ENCODE measurements around the gene IFT74.
A peak's percentile ranks its signal among the peaks of the same experiment; 100 is the strongest.

Gene IFT74

DNA sequence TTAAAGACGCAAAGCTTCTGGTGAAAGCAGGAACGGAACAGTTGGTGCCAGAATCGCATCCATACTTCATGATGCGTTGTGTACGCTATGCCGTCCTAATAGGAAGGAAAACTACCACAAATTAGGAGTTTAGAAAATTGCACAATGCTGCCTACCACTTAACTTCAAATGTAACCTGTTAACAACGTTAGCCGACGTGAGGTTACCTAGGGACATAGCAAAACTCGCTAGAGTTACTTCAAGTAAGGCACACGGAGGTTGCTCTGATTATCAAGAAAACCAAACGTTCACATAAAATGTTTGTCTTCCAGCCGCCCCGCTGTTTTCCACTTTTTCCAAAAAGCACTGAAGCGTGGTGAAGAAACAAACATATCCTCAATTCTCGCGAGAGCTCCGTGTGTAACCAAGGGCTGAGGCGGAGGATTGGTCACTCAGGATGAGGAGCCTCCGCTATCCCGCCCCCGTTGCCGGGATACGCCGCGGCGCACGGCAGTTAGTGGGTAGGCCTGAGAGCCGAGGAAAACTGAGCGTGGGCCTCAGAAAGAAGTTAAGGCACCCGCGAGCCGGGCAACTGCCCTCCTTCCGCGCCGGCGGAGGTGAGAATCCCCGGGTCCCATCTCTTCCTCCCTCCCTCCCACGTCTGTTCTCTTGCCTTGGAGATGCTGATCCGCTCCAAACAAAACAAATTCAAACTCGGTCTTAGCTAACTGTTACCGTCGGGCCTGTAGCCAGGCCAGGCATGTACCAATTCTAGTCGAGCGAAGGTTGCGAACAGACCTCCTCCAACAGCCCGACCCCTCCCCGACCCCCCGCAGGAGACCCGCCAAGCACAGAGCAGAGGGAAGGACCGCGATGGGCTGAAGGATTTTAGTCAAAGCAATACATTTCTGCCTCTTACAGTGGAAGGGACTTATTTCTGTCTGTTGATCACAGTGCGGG, at the start of gene IFT74:
IFT74 (plus strand) TSS at position 492 of the 939 bp plus-strand sequence. CDS start 5,556 bp downstream, outside the sequence.
- DNase-seq (ENCODE audit: low read depth in 4 of 4, low spot score in 1 of 4), result peak; percentile 81 to 90 (median 88)

DNA sequence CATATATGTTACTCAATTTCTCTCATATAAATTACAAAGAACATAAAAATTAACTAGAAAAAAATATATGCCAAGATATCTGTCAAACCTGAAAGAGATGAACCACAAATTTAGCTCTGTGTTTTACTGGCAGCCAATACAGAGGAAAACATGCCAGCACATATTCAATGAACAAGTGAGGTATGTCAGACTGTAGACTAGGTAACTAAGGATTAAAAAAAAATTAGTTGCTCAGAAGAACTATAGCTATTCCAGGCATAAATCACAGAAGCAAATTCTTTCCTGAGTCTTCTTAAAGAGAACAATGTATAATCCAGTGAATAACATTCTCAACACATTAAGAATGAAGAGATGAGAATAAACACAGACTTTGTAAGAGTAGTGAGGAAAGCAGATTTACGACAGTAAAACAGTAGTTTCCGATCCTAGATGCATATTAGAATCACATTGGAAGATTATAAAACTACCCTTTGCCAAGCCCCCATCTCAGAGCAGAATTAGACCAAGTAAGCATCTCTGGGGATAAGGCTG, 43.0 kb upstream of the IFT74 start:
- DNase-seq (ENCODE audit: low read depth in 4 of 4, low spot score in 1 of 4), result no peak

DNA sequence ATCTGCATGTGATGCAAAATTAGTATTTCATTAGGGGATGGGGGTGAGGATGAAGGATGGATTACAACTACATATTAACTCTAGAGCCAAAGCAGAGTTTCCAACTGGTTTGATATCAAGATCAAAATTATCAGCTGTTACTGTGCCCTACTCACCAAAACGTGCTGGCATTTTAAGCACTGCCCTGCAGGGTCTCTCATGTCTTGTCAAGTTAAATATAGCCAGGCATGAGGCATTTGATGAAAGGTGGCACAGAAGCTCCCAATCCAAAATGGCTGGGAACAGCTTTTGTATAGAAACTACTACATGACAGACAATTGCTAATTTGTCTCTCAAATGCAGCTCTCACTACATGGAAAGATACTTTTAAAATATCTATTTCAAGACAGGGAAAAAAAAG, 36.5 kb upstream of the IFT74 start:
- no peak for DNase-seq (ENCODE audit: low read depth in 4 of 4, low spot score in 1 of 4)

DNA sequence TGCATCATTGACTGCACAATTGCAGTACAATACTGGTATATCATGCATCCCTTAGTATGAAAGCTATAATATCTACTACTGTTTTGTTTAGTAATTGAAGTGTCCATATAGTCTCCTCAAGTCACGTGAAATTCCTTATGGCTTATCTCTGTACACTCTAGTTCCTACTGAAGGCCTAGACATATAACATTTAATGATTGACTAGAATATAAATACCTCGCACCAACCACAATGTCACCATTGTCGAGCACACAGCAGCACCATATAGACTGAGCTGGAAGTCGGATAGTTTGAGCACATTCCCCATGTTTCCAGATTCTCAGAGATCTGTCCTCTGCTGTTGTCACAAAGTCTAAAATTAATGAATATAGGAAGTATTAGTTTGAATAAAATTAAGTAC, 30.6 kb upstream of the IFT74 start:
- no peak for DNase-seq (ENCODE audit: low read depth in 4 of 4, low spot score in 1 of 4)

DNA sequence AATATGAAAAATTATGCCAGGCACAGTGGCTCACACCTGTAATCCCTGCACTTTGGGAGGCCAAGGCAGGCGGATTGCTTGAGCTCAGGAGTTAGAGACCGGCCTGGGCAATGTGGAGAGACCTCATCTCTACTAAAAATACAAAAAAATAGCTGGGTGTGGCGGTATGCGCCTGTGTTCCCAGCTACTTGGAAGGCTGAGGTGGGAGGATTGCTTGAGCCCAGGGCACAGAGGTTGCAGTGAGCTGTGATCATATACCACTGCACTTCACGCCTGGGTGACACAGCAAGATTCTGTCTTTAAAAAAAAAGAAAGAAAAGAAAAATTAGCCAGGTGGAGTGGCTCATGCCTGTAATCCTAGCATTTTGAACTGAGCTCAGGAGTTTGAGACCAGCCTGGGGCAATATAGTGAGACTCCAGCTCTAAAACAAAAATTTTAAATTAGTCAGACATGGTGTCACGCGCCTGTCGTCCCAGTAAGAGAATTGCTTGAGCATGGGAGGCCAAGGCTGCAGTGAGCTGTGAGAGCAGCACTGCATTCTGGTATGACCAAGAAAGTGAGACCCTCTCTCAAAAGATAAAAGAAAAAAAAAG, 27.2 kb upstream of the IFT74 start:
- no peak for DNase-seq (ENCODE audit: low read depth in 4 of 4, low spot score in 1 of 4)

DNA sequence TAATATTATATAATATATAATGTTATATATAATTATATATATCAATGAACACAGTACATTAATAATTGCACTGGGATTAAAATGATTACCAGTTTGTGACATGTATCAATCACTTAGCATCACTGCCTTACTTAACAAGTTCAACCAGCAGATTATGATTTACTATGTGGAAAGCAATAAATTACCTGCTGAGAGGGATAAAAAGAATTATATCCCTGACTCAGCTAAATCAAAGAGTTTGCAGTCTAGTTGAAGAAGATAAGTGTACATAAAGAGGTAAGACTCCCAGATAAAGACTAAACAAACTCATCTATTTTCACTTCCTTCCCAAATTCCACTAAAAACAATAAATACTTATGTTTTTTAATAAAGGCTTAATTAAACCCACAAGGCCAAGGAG, 20.4 kb upstream of the IFT74 start:
- DNase-seq (ENCODE audit: low read depth in 4 of 4, low spot score in 1 of 4), result no peak

DNA sequence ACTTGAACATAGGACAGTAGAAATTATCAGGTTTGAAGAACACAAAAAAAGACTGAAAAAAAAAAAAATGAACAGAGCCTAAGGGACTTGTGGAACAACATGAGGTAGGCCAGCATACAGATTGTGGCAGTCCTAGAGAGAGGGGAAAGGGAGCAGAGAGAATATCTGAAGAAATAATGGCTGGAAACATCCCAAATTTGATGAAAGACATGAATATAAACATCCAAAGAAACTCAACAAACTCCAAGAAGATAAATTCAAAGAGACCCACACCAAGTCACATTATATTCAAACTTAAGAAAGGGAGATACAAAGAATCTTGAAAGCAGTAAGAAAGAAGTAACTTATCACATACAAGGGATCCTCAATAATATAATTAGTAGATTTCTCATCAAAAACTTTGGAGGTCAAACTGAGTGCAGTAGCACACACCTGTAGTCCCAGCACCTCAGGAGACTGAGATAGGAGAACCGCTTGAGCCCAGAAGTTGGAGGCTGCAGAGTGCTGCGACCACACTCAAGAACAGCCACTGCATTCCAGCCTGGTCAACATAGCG, 18.3 kb upstream of the IFT74 start:
- no peak for DNase-seq (ENCODE audit: low read depth in 4 of 4, low spot score in 1 of 4)

DNA sequence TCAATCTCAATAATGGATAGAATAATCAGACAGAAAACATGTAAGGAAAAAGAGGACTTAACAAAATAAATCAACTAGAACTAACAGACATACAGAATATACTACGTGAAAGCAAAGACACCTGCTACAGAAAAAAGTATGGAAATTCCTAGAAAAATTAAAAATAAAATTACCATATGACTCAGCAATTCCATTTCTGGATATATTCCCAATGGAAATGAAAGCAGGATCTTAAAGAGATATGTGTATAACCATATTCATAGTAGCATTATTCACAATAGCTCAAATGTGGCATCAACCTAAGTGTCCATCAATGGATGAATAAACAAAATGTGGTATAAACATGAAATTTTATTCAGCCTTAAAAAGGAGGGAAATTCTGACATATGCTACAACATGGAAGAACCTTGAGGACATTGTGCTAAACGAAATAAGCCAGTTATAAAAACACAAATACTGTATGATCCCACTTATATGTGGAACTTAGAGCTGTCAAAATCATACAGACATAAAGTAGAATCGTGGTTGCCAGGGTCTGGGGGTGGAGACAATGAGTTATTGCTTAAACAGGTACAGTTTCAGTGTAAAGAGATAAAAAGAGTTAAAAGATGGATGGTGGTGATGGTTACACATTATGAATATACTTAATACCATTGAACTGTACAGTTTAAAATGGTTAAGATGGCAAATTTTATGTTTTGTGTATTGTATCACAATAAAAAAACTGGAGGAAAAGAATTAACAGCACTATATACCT, 16.1 kb upstream of the IFT74 start:
- no peak for DNase-seq (ENCODE audit: low read depth in 4 of 4, low spot score in 1 of 4)

DNA sequence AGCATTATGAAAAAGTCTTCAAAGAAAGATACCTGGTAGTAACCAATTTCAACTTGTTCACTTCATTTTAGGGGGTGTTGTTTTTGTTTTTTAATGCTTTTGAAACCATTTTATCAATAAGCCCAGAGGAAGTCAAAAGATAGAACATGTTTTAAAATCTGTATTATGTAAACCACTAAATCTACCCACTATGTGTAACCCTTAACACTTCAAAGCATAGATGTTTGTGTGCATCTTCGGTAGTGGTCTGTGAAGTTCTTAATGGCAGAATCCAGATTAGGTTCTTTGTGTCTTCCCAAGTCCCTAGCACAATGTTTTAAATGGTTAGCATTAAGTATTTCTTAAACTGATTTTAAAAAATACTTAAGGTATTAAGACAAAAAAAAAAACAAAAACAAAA, 15.4 kb upstream of the IFT74 start:
- DNase-seq (ENCODE audit: low read depth in 4 of 4, low spot score in 1 of 4), result no peak

DNA sequence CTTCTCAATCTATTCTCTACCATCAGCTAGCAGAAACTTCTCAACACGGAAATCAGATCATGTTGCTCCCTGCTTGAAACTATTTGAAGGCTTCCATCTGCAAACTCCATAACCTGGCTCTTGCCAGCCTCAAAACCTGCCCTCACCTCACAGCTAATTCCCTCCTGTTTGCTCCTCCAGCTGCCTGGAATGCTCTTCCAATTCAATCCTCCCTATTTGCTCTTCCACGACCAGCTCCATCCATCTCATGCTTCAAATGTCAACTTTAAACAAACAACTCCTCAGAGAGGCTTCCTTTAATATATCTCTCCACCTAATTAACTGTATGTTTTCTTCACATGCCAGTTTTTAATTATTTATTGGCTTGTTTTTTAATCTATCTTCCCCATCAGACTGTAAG, 10.6 kb upstream of the IFT74 start:
- no peak for DNase-seq (ENCODE audit: low read depth in 4 of 4, low spot score in 1 of 4)

DNA sequence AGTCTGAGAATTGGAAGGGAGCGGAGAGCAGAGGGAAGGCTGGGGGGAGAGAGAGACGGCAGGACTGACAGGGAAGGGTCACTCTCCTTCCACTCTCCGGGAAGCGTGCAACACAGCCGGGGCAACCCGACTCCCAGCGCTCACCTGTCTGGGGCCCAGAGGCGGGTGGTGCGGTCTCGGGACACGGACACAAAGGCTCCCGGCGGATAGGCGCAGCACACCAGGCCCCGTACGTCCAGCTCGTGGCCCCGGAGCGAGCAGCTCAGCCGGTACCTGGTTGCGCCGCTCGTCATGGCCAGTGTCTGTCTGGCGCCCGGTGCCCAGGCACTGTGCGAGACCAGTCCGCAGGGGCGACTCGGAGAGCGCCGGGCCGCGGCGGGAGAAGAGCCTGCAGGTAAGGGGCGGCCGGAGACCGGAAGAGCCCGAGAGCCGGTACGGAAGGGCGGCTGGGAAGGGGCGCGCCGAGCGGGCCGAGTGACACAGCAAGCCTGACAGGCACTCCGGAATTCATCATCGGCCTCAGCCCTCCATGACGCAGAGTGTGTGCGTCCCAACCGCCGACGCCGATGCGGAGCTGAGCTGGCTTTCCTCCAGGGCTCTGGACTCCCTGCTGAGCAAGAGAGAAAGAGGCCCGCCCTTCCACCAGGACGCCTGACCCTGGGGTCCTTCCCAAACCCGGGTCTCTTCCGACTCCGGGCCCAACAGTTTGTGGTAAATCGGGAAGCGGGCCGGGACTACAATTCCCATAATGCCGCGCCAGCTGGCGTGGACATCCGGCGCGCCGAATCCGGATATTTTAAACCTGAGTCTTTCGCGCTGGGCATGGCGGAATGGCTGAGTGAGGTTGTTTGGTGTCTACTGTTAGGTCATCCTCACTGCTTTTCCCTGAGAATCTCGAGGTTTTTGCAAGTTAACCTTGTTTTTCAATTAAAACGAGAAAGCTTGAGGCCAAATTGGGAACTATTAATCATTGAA, 9.2 kb upstream of the IFT74 start, which contains the start of gene PLAA:
PLAA (minus strand) TSS at position 490 of the 975 bp plus-strand sequence; CDS start at position 293, 197 bp downstream.
- DNase-seq (ENCODE audit: low read depth in 4 of 4, low spot score in 1 of 4), result peak; percentile 65 to 77 (median 76)

DNA sequence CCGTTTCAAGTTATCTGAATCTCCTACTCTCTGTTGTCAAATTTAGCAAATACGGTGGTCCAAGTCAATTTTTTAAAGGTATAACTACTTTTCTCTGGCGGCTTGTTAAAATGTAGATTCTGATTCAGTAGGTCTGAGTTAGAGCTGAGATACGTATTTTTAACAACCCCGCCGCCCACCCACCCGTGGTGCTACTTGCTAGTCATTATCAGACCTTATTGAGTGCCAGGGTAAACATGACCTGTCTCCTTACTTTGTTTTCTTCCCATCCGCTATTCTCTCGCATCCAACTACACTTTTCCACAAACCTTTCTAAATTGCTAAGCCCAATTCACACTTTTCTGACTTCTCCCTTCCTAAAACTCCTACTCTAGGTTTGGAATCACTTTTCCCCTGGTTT, 8.5 kb upstream of the IFT74 start:
- DNase-seq (ENCODE audit: low read depth in 4 of 4, low spot score in 1 of 4), result peak in 2 of 4 experiments; percentile 13 to 23

DNA sequence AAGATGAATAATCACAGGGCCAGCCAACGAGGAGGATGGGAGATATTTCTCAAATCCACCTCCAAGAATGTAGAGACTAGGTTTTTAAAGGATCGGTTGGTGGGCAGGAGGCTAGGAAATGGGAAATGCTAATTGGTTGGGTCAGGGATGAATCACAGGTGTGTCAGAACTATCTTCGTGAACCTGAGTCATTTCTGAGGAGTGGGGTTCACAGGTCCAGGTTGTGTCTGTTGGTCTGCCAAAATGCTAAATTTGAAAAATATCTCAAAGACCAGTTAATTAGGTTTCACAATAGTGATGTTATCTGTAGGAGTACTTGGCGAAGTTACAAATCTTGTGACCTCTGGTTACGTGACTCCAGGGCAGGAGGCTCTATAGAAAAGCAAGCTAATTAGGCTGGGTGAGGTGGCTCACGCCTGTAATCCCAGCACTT, 6.6 kb upstream of the IFT74 start:
- no peak for DNase-seq (ENCODE audit: low read depth in 4 of 4, low spot score in 1 of 4)

DNA sequence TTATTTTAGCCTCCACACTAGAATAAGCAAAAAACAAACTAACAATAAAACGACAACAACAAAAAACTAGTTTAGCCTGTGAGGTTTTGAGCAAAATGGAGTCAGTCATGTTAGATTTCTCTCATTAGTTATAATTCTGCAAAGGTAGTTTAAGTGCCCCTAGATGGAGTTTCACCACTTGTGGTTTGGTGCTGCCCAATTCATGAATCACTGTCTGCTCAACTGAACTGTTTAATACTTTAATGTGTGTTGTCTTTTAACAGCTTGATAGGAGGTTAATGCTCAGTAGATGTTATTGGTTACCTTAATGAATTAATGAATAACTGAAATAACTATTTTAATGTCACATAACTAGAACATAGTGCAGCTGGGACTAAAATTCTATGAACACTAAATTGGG, 5.7 kb upstream of the IFT74 start:
- no peak for DNase-seq (ENCODE audit: low read depth in 4 of 4, low spot score in 1 of 4)

DNA sequence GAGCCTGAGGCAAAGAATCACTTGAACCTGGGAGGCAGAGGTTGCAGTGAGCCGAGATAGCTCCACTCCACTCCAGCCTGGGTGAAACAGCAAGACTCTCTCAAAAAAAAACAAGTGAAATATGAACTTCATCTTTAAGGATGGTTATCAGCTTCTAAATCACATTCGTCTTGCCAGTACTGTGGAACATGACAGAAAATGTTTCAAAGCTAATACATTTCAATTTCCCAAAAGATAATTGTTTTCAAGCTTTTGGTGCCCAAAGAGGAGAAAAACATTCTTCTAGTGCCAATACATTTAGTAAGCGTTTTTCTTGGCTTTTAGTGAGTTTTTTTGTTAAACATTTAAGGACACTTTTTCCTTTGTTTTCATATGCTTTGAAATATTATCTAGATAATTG, 4.4 kb upstream of the IFT74 start:
- no peak for DNase-seq (ENCODE audit: low read depth in 4 of 4, low spot score in 1 of 4)

DNA sequence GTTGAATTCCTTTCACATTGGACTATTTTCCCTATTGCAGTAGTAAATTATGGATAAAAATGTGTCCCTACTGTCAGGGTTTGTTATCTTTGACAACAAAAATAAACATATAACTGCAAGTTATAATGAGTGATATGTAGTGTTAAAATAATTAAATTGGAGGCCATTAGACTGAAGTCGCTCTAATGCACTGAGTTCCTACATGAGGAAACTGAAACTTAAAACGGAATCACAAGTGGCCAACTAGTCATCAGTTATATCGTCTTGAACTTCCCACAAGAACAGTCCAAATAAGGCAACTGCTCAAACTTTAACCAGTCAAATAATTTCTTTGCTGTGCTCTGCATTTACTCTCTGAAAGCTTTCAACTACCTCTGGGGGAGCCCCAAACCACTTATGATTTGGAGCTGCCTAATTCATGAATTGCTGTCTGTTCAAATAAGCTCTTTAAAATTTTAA, 2.1 kb upstream of the IFT74 start:
- no peak for DNase-seq (ENCODE audit: low read depth in 4 of 4, low spot score in 1 of 4)

DNA sequence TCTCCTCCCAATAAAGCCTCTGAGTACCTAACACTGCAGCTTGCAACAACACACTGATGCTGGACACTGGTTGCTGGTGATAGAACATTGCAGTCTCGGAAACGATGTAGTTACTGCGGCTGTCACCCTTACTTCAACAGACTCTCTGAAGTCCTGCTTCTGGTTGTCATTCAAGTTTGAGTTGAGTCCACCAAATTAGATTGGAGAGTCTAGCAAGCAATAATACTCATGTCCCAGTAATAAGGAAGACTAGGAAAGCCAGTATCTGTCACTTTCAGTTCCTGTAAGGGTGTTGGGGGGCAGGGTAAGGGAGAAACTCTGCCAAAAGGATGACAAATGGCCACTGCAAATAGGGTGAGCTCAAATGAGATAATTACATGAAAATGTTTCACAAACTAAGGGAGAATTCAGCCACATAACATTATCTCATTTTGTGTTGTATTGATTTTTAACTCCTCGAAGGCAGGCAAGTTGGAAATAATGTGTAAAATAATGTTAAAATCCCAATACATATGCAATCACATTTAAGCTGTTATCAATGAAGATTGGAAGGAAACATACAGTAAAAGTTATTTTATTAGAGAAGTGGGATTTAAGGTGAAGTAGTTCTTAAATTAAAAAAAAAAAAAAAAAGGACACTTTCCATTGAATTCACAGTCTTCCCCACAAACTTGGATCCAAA, 849 bp upstream of the IFT74 start:
- DNase-seq (ENCODE audit: low read depth in 4 of 4, low spot score in 1 of 4), result no peak

DNA sequence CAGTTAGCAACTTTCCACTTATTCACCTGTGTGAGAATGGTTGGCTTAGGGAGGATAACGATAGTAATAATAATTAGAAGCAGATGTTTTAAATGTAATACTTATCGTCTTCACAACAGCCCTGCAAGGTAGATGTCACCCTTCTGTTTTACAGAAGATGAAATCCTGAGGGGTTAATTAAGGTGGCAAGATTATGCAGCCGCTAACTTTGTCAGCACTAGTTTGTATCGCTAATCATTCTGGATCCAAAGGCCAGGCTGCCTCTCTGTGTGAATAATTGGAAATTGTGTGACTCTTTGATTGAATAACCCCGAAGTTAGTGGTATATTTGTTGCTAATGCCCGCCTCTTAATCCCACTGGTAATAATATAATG, 635 bp downstream of the IFT74 start:
- DNase-seq (ENCODE audit: low read depth in 4 of 4, low spot score in 1 of 4), result no peak

DNA sequence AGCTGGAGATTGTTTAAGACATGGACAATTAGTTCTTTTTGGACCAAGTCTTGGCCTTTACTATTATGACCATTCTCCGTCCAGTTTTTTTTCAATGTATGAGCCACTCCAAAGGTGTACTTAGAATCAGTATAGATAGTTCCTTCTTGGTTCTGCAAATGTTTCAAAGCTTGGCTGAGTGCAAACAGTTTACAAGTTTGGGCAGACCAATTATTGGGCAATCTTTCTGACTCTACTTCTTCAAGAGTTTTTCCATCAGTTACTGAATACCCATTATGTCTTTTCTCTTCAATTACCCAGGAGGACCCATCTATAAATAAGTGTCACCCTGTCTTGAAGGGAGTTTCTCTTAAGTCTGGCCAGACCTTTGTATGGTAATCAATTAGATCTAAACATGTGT, 15.5 kb downstream of the IFT74 start:
- DNase-seq (ENCODE audit: low read depth in 4 of 4, low spot score in 1 of 4), result no peak

Measured in stimulated activated CD4-positive, alpha-beta T cell treated with anti-CD3 and anti-CD28 coated beads, Interleukin-1b, Interleukin-23, amount 100 ng/mL, for 24 hours (primary cell).